BJ (cell line): Measurements from ENCODE around the gene GRIFIN. TPM values are rescaled to one million over a fixed set of nuclear protein-coding genes. Genes with fewer than 3 reads are reported as not detected.

ENCODE experiments used
- CTCF ChIA-PET: fragments of 350-600 bp; formaldehyde crosslinking; extraction: SDS; loops from one replicate; lab custom pipeline; 2021; ENCODE audit warnings: antibody characterized with exemption, inconsistent platforms; lab: Yijun Ruan, JAX
- POLR2A ChIA-PET: fragments of 300-600 bp; sonication (Branson Sonifier 250); formaldehyde crosslinking; extraction: SDS; loops from one replicate; lab custom pipeline; 2021; ENCODE audit warnings: antibody characterized with exemption; lab: Charles Lee
- DNase-seq: peaks from one replicate; pipeline ENCODE4 v3.0.0-alpha.2; 2011; ENCODE audit warnings: low read depth
- H3K27me3 ChIP-seq: 2 replicates; pipeline ENCODE4 v1.6.0; 2011; ENCODE audit warnings: low read length; ENCODE audit not compliant: control insufficient read depth, insufficient read depth
- H3K36me3 ChIP-seq: 2 replicates; pipeline ENCODE4 v1.5.1; 2011; ENCODE audit warnings: low read length; ENCODE audit not compliant: control insufficient read depth, insufficient read depth
- H3K4me3 ChIP-seq: 2 replicates; pipeline ENCODE4 v1.5.1; 2011; ENCODE audit warnings: low read depth, mild to moderate bottlenecking, control low read depth, low read length
- polyA plus RNA-seq: library from polyadenylated mRNA; depleted of rRNA; stranded (reverse); fragments of >200 nt; gene quantifications from 2 replicates; pipeline ENCODE4 v1.2.3, GENCODE V29; 2011
- TF ChIP-seq, protein P1 (sequence below): IDR thresholded peaks from 2 replicates; pipeline ENCODE4 v1.5.1; 2011; ENCODE audit warnings: low read depth, mild to moderate bottlenecking, control low read depth, inconsistent platforms, low read length, moderate library complexity; ENCODE audit not compliant: insufficient read depth

Gene GRIFIN
- polyA plus RNA-seq, 1 experiment = not detected

- ChIA-PET POLR2A (no interaction called here), CTCF (no interaction called here)
- H3K4me3 ChIP-seq = no peak overlapping the region
Observed at GRCh38 chr7:2492038-2492437, 15.8 kb upstream of the GRIFIN start.

DNA sequence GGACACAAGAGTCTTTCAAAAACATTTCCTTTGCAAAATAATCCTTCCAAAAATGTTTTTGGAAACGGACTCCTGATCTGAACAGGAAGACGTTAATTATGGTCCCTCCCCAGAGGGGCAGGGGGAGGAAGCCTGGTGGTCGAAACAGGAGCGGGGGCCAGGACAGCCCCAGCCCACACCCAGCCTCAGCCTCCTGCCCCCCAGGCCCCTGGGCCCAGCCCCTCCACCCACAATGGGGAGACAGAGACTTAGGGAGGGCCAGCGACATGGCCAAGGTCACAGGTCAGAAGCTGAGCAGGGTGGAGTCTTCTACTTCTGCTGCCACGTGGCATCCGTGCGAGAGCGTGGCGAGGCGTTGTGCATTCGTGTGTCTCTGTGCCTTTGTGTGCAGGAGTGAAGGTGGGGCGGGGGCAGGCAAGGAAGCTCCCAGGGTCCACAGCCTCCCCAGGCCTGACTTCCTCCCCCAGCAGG is 14.0 kb upstream of the GRIFIN start:
- ChIA-PET CTCF (no interaction called here), POLR2A (no interaction called here)
- H3K27me3 ChIP-seq = no peaks in the 10 kb centered on the region
- TF ChIP-seq, protein P1, sequence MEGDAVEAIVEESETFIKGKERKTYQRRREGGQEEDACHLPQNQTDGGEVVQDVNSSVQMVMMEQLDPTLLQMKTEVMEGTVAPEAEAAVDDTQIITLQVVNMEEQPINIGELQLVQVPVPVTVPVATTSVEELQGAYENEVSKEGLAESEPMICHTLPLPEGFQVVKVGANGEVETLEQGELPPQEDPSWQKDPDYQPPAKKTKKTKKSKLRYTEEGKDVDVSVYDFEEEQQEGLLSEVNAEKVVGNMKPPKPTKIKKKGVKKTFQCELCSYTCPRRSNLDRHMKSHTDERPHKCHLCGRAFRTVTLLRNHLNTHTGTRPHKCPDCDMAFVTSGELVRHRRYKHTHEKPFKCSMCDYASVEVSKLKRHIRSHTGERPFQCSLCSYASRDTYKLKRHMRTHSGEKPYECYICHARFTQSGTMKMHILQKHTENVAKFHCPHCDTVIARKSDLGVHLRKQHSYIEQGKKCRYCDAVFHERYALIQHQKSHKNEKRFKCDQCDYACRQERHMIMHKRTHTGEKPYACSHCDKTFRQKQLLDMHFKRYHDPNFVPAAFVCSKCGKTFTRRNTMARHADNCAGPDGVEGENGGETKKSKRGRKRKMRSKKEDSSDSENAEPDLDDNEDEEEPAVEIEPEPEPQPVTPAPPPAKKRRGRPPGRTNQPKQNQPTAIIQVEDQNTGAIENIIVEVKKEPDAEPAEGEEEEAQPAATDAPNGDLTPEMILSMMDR = no peak
- no peak for DNase-seq
- no peak overlapping the region for H3K4me3 ChIP-seq
- no peaks in the 10 kb centered on the region for H3K36me3 ChIP-seq

More at GRCh38 chr7:2492038-2492437, 15.8 kb upstream of the GRIFIN start:
- no peak for DNase-seq
- H3K36me3 ChIP-seq = no peaks in the 10 kb centered on the region
- TF ChIP-seq, protein P1 = no peak
- H3K27me3 ChIP-seq = no peaks in the 10 kb centered on the region; the same call in 1 of the 2 replicates

GRCh38 chr7:2488681-2489080 is 12.5 kb upstream of the GRIFIN start:
- DNase-seq = no peak
- Histone ChIP-seq H3K36me3 (no peaks in the 10 kb centered on the region), H3K27me3 (no peaks in the 10 kb centered on the region), H3K4me3 (no peak overlapping the region)
- TF ChIP-seq, protein P1 = no peak
- ChIA-PET POLR2A (no interaction called here), CTCF (interaction anchor here (0.7 to 1.0 kb wide), 4 partner anchors 9 to 67 kb away, joined by 3 to 4 read pairs (median 3); partner anchors contain the start of gene BRAT1)

- no peak overlapping the region for H3K4me3 ChIP-seq
- CTCF ChIA-PET = interaction anchor here (0.7 to 1.2 kb wide), 6 partner anchors 8 to 67 kb away, joined by 3 to 4 read pairs (median 3); partner anchors contain the start of gene BRAT1
- H3K27me3 ChIP-seq = no peaks in the 10 kb centered on the region
- no peak for DNase-seq
- H3K36me3 ChIP-seq = no peaks in the 10 kb centered on the region
- POLR2A ChIA-PET = no interaction called here
- TF ChIP-seq, protein P1 = no peak
Observed at GRCh38 chr7:2488272-2488645, 12.1 kb upstream of the GRIFIN start.

- ChIA-PET CTCF (interaction anchor here (0.9 to 1.2 kb wide), 3 partner anchors 19 to 68 kb away, joined by 3 to 4 read pairs (median 4); partner anchors contain the start of gene BRAT1), POLR2A (no interaction called here)
- TF ChIP-seq, protein P1 = no peak
- no peak overlapping the region for H3K4me3 ChIP-seq
- H3K36me3 ChIP-seq = no peaks in the 10 kb centered on the region
- DNase-seq = no peak
- no peaks in the 10 kb centered on the region for H3K27me3 ChIP-seq
Observed at GRCh38 chr7:2487586-2488271, 11.5 kb upstream of the GRIFIN start.
